GM19238 (cell line): Measurements from ENCODE around the gene CTNNA3.

Experiments used
- DNase-seq: peaks from one replicate; pipeline ENCODE4 v3.0.0; 2011; ENCODE audit warnings: low spot score; ENCODE audit not compliant: insufficient read length

The CTNNA3 gene

DNA sequence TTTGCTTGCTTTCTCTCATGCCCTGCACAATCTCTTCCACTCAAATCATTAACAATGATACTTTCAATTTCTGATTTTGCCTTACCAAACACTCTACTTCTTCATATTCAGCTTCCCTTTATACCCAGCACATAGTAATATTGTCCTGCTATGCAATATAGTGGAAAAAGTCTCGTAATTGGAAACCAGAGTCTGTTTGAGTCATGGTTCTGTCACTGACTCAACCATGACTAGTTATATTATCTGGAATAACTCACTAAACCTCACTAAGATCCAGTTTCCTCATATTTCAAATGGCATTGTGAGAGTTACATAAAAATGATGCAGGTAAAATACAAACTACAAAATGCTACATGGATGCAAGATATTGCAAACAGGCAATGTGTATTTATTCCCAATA lies 868.6 kb downstream of the CTNNA3 start:
- no peak for DNase-seq

DNA sequence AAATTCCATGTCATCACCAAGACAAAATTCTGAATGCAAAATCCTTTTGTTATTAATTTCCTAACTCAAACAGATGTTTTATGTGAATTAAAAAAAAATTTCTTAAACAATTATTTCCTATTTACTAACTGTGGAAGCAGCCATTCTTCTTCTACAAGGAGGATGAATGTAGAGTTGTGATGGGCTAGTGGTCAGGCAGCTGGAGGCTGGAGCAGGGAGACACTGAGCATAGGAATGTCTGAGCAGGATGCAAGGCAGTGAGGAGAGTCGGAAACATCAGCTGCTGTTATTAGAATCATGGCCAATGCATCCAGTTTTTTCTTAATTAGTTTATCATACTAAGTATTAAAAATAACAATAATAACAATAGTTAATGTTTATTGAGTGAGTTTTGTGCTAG lies 872.7 kb downstream of the CTNNA3 start:
- no peak for DNase-seq

DNA sequence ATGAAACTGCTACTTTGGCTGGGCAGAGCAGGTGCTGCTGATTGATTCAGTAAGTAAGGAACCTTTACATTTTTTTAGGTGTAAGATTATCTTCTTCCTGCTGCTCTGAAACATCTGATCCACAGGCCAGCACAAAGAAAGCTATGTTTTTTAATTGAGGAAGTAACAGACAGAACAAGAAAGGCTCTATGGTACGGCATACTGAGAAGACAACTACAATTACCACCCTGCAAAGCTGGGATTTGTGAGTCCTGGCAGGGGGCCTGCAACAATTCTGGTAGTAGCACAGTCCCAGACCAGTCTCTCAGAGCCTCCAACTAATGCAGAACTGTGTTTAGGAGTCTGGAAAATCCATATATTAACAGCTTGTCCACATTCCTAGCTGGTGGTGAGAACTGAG lies 873.2 kb downstream of the CTNNA3 start:
- no peak for DNase-seq

DNA sequence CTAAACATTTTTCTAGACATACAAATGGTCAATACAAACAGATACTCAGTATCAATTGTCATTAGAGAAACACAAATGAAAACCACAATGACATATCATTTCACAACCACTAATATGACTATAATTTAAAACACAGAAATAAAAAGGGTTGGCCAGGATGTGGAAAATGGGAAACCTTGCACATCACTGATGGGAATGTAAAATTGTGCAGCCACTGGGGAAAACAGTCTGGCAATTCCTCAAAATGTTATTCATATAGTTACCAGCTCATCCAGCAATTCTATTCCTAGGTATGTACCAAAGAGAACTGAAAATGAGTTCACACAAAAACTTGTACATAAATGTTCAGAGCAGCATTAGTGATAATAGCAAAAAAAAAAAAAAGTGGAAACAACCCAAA lies 876.3 kb downstream of the CTNNA3 start:
- no peak for DNase-seq

DNA sequence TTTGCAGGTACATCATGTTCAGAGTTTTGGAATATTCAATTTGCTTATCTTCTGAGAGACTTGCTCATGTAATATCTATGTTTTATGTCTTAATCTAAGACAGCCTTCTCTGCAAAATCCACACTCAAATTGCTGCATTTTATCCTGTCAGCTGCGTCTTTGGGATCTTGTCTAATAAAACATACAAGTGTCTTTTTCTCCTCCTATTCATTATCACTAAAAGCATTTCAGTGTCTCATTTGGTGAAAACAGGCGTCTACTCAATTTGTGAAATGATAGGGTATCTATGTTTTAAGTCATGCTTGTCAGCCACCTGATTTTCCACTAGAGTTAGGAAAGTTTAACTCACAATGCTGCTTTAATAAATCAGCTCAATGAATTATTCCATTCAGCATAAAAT lies 882.9 kb downstream of the CTNNA3 start:
- DNase-seq, result no peak

DNA sequence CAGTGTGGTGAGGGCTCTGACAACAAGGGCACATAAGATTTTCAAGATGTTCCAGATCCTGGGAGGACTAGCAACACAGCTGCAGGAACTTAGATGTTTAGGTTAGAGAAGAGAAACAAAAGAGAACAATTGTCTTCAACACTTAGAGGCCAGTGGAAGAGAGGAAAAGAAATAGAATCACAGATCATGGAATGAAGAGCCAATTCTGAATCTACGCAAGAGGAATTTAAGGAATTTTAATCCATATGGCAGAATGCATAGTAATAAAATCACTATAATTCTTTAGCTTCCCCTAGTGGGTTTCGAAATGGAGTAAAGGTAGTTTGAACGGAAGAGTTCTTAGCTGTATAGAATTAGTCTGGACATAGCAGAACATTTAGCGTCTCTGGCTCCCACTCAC lies 884.8 kb downstream of the CTNNA3 start:
- DNase-seq, result no peak

DNA sequence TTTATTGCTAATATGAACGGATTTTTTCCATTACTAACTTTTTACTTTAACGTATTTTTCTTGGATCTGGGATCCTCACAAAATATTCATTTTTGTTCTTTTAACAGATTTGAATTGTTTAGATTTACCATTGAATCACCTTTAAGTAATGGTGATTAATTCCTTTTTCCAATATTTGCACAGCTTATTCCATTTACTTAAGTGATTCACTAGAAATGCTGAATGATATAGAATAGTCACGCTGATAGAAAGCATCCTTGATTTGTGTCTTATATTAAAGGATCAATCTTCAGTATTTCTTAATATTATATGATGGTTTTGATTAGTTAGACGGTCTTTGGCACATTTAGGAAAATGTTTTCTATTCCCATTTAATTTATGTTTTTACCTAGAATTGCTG lies 886.6 kb downstream of the CTNNA3 start:
- no peak for DNase-seq

DNA sequence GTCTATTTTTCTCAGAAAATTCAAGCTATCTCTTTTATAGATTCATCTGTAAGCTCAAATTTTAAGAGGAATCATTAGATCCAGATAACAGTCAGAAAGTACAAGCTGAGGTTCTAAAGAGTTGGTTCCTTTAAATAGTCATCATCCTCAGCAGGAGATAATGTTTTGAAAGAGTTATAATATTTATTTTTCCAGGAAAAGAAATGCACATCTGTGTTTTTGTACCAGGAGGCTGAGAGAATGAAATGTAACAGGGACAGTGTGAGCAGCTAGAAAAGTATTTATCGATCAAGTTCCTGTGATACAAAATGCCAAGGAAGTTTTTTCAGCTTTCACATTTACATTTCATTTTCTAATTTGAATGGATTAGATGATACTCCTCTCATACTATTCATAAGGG lies 890.4 kb downstream of the CTNNA3 start:
- no peak for DNase-seq

DNA sequence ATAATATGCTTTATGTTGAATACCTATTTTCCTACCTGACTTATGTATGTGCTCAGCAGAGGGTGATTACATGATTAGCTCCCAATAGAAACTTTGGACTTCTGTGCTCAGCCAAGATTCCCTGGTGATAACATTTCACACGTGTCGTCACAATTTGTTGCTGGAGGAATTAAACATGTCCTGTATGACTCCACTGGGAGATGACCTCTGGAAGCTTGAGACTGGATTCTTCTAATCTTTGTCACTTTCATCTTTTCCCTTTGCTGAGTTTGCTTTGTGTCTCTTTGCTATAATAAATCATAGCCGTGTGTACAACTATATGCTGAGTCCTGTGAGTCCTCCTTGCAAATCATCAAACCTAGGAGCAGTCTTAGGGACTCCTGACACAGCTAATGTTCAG lies 891.0 kb downstream of the CTNNA3 start:
- no peak for DNase-seq

DNA sequence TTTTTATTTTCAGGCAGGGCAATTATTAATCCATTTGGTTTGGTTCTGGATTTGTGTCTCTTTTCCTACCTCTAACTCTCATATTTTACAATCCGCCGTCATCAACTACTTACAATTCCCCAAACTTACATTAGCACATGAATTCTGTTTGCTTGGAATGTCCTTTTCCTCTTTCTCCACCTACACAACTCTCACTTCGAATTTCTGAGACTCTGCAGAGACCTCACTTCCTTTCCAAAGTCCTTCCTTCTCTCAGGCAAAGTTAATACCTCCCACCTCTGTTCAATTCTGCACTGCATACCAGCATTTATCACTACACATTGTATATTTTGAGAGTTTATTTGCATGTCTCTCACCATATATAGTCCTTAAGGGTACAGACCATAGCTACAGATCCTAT lies 892.8 kb downstream of the CTNNA3 start:
- no peak for DNase-seq

DNA sequence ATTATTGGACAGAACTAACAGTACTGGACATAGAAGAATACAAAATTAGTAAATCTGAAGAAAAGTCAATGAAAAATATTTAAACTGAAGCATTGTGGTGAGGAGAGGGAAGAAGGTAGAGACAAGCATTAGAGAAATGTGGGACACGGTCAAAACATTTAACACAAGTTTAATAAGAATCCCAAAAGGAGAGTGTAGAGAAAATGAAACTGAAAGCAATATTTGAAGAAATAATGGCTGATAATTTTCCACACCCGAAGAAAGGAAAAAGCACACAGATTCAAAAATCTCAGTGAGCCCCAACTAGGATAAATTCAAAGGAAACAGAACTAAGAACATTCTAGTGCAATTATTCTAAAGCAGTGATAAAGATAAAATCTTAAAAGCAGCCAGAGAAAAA lies 896.5 kb downstream of the CTNNA3 start:
- no peak for DNase-seq

DNA sequence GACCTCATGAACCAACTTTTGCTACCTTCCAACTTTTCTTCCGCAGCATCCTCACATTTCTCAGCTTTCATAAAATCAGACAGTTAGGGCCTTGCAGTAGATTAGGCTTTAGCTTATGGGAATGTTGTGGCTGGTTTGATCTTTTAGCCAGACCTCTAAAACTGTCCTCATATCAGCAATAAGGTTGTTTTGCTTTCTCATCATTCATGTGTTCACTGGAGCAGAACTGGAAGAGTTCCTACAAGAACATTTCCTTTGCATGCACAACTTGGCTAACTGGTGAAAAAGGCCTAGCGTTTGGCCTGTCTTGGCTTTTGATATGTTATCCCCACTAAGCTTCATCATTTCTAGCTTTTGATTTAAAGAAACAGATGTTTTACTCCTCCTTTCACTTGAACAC lies 900.1 kb downstream of the CTNNA3 start:
- no peak for DNase-seq

DNA sequence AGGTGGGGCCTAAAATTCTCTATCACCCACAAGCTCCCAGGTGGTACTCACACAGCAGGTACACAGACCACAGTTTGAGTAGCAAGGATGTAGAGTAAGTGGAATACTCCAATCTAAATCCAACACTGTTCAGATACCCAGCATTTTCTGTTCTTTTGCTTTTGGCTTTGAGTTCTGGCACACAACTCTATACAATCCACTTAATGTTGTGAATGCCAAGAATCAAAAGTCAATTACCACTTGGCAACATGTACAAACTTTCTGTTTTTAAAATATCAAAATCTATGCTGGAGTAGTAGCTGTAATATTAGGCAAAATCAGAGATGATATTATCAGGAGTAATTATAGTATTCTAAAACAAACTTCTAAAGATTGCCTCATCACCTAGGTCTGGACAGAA lies 903.6 kb downstream of the CTNNA3 start:
- no peak for DNase-seq

DNA sequence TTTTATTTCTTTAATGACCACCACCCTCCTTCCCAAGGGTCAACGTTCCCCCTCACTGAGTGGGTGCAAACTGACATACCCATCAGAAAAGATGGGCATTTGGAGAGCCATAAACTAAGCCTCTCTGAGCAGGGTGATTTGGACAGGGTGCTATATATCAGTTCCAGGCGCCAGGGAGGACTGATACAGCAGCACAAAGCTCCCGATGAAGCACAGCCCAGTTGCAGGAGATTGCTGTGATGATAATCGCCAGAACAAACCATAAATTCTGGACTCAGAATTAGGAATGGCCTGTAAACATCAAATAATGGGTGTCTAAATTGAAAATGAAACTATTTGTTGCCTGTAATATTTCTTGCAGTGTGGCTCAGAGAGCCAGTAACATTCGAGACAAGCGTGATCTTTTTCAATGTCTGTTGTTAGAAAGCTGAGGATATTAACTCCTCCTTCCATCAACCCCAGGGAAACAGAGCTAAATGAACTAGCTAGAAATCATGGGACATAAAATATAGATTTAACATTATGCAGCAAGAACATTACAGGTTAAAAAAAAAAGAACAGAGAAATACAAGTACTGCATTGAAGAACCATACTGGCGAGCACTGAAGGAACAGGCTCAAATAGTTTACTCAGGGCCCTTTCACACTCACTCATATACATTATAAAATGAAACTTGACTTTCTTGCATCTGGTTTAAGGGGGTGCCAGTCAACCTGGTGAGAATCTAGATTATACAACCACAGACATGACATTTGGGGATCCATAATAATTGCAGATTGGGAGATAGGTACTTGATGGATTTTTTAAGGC lies 907.6 kb downstream of the CTNNA3 start:
- no peak for DNase-seq

DNA sequence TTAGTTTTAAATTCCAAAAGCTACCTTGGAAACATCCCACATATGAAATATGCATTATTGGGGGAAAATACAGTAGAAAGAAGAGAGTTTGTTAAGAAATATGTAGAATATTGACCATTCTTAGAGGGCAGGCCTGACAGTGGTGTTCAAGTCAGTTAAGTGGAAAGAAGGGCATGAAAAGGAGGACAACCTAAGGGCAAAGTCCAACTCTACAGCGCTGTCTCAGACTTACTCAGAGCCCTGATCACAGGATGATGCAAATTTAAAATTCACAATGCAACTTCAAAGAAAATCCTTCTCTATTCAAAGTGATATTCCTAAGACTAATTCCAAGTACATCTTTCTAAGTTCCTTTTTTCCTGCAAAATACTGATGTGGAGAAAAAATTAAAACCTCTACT lies 909.3 kb downstream of the CTNNA3 start:
- DNase-seq, result no peak

DNA sequence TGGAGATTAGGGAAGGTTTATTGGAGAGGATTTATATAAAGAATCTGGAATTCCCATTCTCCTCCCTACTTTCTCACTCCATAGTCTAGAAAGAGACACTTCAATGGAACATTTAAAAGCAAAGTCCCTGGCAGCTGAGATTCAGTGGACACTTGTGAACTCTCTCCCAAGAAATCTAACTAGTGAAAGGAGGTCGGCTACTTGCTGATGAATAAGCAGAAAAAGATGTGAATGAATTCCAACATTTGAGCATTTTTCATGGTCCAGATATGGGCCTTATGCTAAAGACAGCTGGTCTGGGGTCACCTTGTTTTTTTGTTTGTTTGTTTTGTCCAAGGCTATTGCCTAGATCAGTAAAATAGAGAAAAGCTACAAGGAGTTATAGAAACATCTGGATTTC lies 911.2 kb downstream of the CTNNA3 start:
- no peak for DNase-seq

DNA sequence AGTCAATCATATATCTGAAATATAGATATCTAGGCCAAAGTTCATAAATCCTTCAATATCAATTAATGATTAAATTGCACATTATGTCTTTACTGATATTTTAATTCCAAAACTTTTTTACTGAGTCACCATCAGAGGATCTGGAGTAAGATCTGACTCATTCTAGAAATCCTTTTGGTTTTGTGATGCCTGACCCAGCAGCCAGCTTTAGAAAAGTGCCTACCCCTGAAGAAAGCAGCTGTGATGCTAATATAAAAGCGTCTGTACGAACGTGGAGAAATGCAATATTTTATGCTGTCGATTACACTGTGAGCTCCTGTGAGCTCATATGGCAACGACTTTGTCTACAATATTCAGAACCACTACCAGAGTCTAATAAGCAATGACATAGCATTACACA lies 912.7 kb downstream of the CTNNA3 start:
- no peak for DNase-seq

DNA sequence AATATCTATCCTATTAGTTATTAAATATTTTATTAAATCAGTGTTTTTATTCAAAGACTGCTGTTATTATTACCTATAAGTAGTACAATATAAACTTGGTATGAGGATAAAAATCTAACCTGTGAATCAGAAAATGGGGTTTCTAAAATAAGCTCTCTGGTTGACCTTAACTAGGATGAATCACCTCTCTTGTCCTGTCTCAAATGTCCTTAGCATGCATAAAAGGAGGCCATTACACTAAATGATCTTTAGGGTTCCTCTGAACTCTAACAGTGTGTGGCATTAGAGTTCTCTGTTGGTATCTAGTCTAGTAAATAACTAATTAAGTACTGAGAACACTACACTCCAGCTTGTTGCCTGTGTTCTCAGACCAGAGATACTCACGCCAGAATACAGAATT lies 913.2 kb downstream of the CTNNA3 start:
- DNase-seq, result no peak

DNA sequence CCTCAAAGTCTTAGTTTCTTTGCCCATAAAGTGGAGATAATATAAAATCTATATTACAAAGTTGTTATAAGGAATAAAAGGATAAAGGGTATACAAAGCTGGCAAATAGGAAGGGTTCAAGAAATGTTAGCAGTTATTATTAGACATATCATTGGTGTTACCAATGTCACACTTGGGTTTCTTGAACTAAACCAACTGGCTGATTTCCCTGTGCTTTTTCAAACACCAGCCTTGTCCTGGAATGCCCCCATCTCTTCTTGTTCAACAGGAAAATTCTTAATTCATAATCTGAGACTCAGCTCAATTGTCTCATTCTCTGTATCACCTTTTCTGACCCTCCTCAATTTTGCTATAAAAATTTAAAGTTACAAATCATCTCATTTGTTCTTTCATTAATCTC lies 913.9 kb downstream of the CTNNA3 start:
- DNase-seq, result no peak

DNA sequence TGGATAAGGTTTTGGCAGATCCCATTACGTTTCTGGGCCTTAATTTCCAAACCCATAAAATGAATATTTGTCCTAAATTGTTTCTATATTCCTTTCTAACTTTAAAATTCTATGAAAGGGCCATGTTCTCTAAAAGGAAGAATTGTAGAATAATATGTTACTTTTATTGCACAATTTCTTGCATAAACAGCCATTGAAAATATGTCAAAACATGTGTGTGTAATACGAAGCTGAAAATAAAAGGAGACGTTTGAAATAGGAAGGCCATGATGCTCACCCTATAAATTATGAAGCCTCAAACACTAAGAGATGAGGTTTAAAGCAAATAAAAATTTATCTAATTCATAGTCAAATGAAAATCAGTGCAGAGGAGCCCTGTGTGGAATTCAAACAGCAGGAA lies 915.2 kb downstream of the CTNNA3 start:
- DNase-seq, result no peak

DNA sequence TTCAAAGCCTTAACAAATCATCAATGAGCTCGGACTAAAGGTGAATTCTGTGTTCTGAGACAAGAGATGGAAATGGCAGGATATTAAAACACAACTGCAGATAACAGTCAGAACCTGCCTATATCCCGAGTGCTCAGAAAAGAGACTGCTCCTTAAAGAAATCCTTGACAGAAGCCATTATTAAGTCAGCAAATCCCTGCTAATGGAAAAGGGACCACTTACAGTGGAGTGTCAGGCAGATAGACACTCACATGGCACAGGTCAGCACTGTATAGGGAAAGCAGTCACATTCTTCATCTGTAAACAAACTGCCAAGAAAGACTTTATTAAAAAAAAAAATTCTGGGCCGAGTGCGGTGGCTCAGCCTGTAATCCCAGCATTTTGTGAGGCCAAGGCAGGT lies 917.6 kb downstream of the CTNNA3 start:
- DNase-seq, result no peak

DNA sequence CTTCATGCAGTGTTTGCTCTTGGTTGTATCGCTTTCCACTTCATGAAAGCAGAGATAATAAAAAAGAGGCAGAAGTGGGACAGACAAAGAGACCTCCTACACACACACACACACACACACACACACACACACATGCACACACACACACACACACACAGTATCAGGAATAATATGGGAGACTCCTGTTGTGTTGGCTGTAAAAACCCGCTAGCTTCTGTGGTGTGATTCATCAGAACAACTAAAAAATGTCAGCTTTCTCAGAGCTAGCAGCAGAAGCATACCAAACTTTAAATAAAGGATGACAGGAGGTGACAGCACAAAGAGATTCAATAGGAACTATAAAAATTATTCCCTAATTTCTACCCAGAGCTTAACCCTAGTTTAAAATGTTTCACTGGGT lies 918.3 kb downstream of the CTNNA3 start:
- no peak for DNase-seq

DNA sequence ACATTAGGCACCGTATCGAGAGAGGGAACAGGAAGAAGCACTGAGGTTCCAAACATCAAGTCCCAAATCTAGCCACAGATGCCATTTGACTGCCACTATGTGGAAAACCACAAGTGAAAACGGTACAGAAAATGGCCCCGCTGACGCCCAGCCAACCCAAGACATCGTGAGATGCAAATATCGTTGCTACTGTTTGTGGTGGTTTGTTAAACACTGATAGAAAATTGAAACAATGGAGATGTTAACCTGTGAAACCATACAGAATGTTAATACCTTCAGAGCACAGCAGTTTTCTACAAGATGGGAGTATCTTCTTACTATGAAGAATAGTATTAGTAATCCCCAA lies 922.5 kb downstream of the CTNNA3 start:
- DNase-seq, result no peak
